ENCODE measurements around the gene APOBR.
"Not testable (repeated sequence)": the region's sequence is repeated elsewhere in the genome, so short reads cannot be mapped to it uniquely, and the experiment has no call there.

APOBR gene

DNA sequence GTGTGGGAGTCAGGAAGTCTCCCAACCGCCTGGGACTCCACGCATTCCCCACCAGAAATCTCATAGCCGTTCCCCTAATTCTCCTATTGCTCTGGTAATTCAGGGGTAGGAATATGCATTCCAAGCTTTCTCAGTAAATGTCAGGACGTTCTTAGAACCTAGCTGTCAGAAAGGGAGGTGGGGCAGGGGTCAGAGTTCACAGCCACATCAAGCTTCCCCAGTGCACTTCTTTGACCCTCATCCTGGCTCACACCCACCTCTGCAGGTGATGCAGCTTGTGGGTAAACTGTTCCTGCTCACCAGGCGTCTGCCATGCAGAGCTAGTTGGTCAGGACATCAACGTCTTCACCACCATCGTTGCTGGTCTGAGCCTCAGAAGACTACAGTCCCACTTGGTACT lies 26.2 kb downstream of the APOBR start:
- no peak for DNase-seq (ENCODE audit: low read depth)
- TF ChIP-seq, protein P1, sequence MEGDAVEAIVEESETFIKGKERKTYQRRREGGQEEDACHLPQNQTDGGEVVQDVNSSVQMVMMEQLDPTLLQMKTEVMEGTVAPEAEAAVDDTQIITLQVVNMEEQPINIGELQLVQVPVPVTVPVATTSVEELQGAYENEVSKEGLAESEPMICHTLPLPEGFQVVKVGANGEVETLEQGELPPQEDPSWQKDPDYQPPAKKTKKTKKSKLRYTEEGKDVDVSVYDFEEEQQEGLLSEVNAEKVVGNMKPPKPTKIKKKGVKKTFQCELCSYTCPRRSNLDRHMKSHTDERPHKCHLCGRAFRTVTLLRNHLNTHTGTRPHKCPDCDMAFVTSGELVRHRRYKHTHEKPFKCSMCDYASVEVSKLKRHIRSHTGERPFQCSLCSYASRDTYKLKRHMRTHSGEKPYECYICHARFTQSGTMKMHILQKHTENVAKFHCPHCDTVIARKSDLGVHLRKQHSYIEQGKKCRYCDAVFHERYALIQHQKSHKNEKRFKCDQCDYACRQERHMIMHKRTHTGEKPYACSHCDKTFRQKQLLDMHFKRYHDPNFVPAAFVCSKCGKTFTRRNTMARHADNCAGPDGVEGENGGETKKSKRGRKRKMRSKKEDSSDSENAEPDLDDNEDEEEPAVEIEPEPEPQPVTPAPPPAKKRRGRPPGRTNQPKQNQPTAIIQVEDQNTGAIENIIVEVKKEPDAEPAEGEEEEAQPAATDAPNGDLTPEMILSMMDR (IDR thresholded peaks at IDR 0.05; ENCODE audit: control insufficient read depth, insufficient read depth, low read depth, low read length, missing control alignments), result no peak
- no peak overlapping the region for H3K4me3 ChIP-seq (ENCODE audit: control insufficient read depth, low read depth, low read length)

DNA sequence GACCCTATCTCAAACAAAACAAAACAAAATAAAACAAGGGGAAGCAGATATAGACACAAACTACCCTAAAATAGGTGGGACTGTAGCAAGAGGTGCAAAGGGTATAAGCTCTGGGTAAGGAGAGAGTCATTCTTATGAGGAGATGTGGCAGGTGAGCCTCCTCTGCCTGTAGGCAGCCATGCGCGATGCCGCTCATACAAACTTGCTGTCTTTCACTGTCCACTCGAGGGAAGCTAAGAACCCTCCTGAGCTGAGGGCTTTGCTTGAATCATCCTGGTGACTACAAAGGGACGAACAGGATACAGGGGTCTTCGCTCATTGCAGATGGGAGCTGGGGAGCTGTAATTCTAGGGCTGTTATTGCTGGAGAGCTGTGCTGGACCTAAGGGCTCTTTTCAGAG lies 27.0 kb downstream of the APOBR start:
- H3K4me3 ChIP-seq (ENCODE audit: control insufficient read depth, low read depth, low read length), result no peak overlapping the region
- TF ChIP-seq, protein P1 (IDR thresholded peaks at IDR 0.05; ENCODE audit: control insufficient read depth, insufficient read depth, low read depth, low read length, missing control alignments), result no peak
- no peak for DNase-seq (ENCODE audit: low read depth)

DNA sequence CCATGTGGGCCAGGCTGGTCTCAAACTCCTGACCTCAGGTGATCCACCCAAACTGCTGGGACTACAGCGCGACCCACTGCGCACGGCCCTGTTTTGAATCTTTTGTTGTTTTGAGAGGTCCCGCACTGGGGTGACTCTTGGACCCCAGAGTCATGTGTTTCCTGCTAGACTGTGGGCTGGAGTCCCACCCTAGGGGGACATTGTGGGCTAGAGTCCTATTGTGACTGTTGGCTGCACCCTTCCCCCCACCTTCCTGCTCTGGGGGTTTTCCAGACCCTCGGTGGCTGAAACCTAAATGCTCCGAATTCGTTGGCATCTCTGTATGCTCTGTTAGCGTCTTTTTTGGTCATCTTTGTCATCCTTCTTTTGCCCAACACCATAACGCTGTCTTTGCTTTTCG lies 28.3 kb downstream of the APOBR start:
- DNase-seq (ENCODE audit: low read depth), result no peak
- TF ChIP-seq, protein P1 (IDR thresholded peaks at IDR 0.05; ENCODE audit: control insufficient read depth, insufficient read depth, low read depth, low read length, missing control alignments), result no peak
- H3K4me3 ChIP-seq (ENCODE audit: control insufficient read depth, low read depth, low read length), result no peak overlapping the region

GRCh38 chr16:28524681-28525171 lies 30.3 kb downstream of the APOBR start:
- DNase-seq (ENCODE audit: low read depth), result no peak
- TF ChIP-seq, protein P1 (IDR thresholded peaks at IDR 0.05; ENCODE audit: control insufficient read depth, insufficient read depth, low read depth, low read length, missing control alignments), result no peak
- H3K4me3 ChIP-seq (ENCODE audit: control insufficient read depth, low read depth, low read length), result no peak overlapping the region

- TF ChIP-seq, protein P1 (IDR thresholded peaks at IDR 0.05; ENCODE audit: control insufficient read depth, insufficient read depth, low read depth, low read length, missing control alignments), result no peak
- no peak overlapping the region for H3K4me3 ChIP-seq (ENCODE audit: control insufficient read depth, low read depth, low read length)
- DNase-seq (ENCODE audit: low read depth), result no peak
Measured at GRCh38 chr16:28526201-28527099, 32.0 kb downstream of the APOBR start.

GRCh38 chr16:28527100-28527785 lies 32.8 kb downstream of the APOBR start:
- H3K4me3 ChIP-seq (ENCODE audit: control insufficient read depth, low read depth, low read length); DNase-seq (ENCODE audit: low read depth): not testable (repeated sequence)

DNA sequence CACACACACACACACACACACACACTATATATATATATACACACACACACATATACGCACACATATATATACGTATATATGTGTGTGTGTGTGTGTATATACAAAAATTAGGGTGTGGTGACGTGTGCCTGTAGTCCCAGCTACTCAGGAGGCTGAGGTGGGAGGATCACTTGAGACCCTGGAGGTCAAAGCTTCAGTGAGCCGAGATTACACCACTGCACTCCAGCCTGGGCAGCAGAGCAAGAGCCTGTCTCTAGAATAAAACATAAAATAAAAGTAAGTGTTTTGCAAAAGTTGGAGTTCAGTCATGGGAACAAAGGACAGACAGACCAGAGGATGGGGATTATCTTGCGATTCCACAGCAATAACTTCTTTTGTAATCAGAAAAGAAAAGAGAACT lies 33.5 kb downstream of the APOBR start:
- no peak for DNase-seq (ENCODE audit: low read depth)

More for the DNA sequence above, 33.5 kb downstream of the APOBR start:
- H3K4me3 ChIP-seq (ENCODE audit: control insufficient read depth, low read depth, low read length), result no peak overlapping the region
- TF ChIP-seq, protein P1 (IDR thresholded peaks at IDR 0.05; ENCODE audit: control insufficient read depth, insufficient read depth, low read depth, low read length, missing control alignments), result no peak
